HG03159 (cell line): ENCODE results near the gene NFASC.

Experiments used
- ATAC-seq: cut with Tn5 transposase; IDR thresholded peaks from one replicate; pipeline ENCODE4 v1.9.1; 2021; ENCODE audit warnings: mild to moderate bottlenecking, moderate library complexity; ENCODE audit not compliant: unreplicated experiment

Gene NFASC

GRCh38 chr1:205002705-205003104 lies 132.0 kb downstream of the NFASC start:
- no peak for ATAC-seq

- no peak for ATAC-seq
These were observed 132.9 kb downstream of the NFASC start for GRCh38 chr1:205003358-205004131.

- no peak for ATAC-seq
These were observed 133.7 kb downstream of the NFASC start for GRCh38 chr1:205004351-205004750.

GRCh38 chr1:205008896-205009295 lies 138.2 kb downstream of the NFASC start:
- no peak for ATAC-seq

- no peak for ATAC-seq
These were observed 139.0 kb downstream of the NFASC start for GRCh38 chr1:205009670-205010069.

- no peak for ATAC-seq
These were observed 141.9 kb downstream of the NFASC start for GRCh38 chr1:205012391-205013140.

- no peak for ATAC-seq
These were observed 143.2 kb downstream of the NFASC start for GRCh38 chr1:205013683-205014367.

GRCh38 chr1:205014783-205015182 lies 144.1 kb downstream of the NFASC start:
- ATAC-seq = no peak

GRCh38 chr1:205015241-205015640 lies 144.6 kb downstream of the NFASC start:
- no peak for ATAC-seq

- no peak for ATAC-seq
These were observed 145.4 kb downstream of the NFASC start for GRCh38 chr1:205016075-205016474.

GRCh38 chr1:205016584-205016983 lies 145.9 kb downstream of the NFASC start:
- no peak for ATAC-seq

- no peak for ATAC-seq
These were observed 146.3 kb downstream of the NFASC start for GRCh38 chr1:205017001-205017400.

- no peak for ATAC-seq
These were observed 147.1 kb downstream of the NFASC start for GRCh38 chr1:205017766-205018165.

- ATAC-seq = no peak
These were observed 147.7 kb downstream of the NFASC start for GRCh38 chr1:205018381-205018780.

- no peak for ATAC-seq
These were observed 149.8 kb downstream of the NFASC start for GRCh38 chr1:205020466-205020865.

- ATAC-seq = no peak
These were observed 154.0 kb downstream of the NFASC start for GRCh38 chr1:205024679-205025078.

- ATAC-seq = no peak
These were observed 154.6 kb downstream of the NFASC start for GRCh38 chr1:205025239-205025638.

GRCh38 chr1:205026181-205026580 lies 155.5 kb downstream of the NFASC start:
- no peak for ATAC-seq

GRCh38 chr1:205028390-205028789 lies 157.7 kb downstream of the NFASC start:
- ATAC-seq = no peak

- no peak for ATAC-seq
These were observed 158.3 kb downstream of the NFASC start for GRCh38 chr1:205028924-205029323.

GRCh38 chr1:205030241-205030640 lies 159.6 kb downstream of the NFASC start:
- no peak for ATAC-seq

- no peak for ATAC-seq
These were observed 160.2 kb downstream of the NFASC start for GRCh38 chr1:205030896-205031295.
